Fibroblast of lung (primary cell): ENCODE data around the gene TPD52L1. TPM values are rescaled to one million over a fixed set of nuclear protein-coding genes. Genes with fewer than 3 reads are reported as not detected.

Experiments used
- DNase-seq, 2 donors: peaks; one replicate each; pipeline versions ENCODE4 v3.0.0 to v3.0.0-alpha.2; 2010; ENCODE audit warnings: low read depth in 2 of 2
- H2AFZ ChIP-seq: 2 replicates; pipeline ENCODE4 v1.5.1; 2012; ENCODE audit warnings: low read length, control low read depth, inconsistent platforms
- H3K27ac ChIP-seq: 2 replicates; pipeline ENCODE4 v1.5.1; 2011; ENCODE audit warnings: low read length, control low read depth; ENCODE audit not compliant: insufficient read depth
- H3K27me3 ChIP-seq: 2 replicates; pipeline ENCODE4 v1.5.1; 2011; ENCODE audit warnings: mild to moderate bottlenecking, low read length; ENCODE audit not compliant: control insufficient read depth, insufficient read depth
- H3K36me3 ChIP-seq: 2 replicates; pipeline ENCODE4 v1.5.1; 2011; ENCODE audit warnings: low read length; ENCODE audit not compliant: control insufficient read depth, insufficient read depth
- H3K4me1 ChIP-seq: 2 replicates; pipeline ENCODE4 v1.5.1; 2011; ENCODE audit warnings: low read length; ENCODE audit not compliant: control insufficient read depth, insufficient read depth; ENCODE audit errors: extremely low read depth
- H3K4me2 ChIP-seq: 2 replicates; pipeline ENCODE4 v1.5.1; 2011; ENCODE audit warnings: low read length, control low read depth; ENCODE audit not compliant: insufficient read depth; ENCODE audit errors: extremely low read depth
- H3K4me3 ChIP-seq, 4 experiments: fragments of 200-600 bp in 1 of 4; sonication (generic) in 1 of 4; replicated peaks in 1 of 4; 2 replicates each; pipeline ENCODE4 v1.5.1; 2011 to 2016; ENCODE audit warnings: low read length in 4 of 4, low read depth in 3 of 4, mild to moderate bottlenecking in 3 of 4, control low read depth in 2 of 4, inconsistent platforms in 1 of 4, mixed read lengths in 1 of 4; ENCODE audit not compliant: insufficient read depth in 1 of 4; ENCODE audit errors: control extremely low read depth in 1 of 4
- H3K79me2 ChIP-seq: 2 replicates; pipeline ENCODE4 v1.5.1; 2012; ENCODE audit warnings: mild to moderate bottlenecking, low read length, inconsistent platforms; ENCODE audit not compliant: control insufficient read depth, insufficient read depth
- H3K9ac ChIP-seq: 2 replicates; pipeline ENCODE4 v1.5.1; 2011; ENCODE audit warnings: mild to moderate bottlenecking, low read length, control low read depth; ENCODE audit not compliant: insufficient read depth
- H3K9me3 ChIP-seq: 2 replicates; pipeline ENCODE4 v1.5.1; 2012; ENCODE audit warnings: low read depth, low read length; ENCODE audit not compliant: control insufficient read depth, insufficient read depth
- H4K20me1 ChIP-seq: 2 replicates; pipeline ENCODE4 v1.5.1; 2011; ENCODE audit warnings: low read length; ENCODE audit not compliant: control insufficient read depth, insufficient read depth; ENCODE audit errors: extremely low read depth
- CTCF ChIP-seq, 2 donors: IDR thresholded peaks in 1 of 2; conservative IDR thresholded peaks in 1 of 2; 1 replicate in 1 of 2; 2 replicates in 1 of 2; pipeline ENCODE4 v1.5.1; 2011 to 2012; ENCODE audit warnings: low read length in 2 of 2, control low read depth in 1 of 2, inconsistent platforms in 1 of 2, low read depth in 1 of 2, mild to moderate bottlenecking in 1 of 2
- EZH2 ChIP-seq: IDR thresholded peaks from 2 replicates; pipeline ENCODE4 v1.5.1; 2012; ENCODE audit warnings: low read length, control low read depth, mild to moderate bottlenecking; ENCODE audit errors: missing control alignments
- polyA plus RNA-seq, 2 donors: library from polyadenylated mRNA; depleted of rRNA in 1 of 2; stranded (reverse) in 1 of 2; unstranded in 1 of 2; fragments of >200 nt; gene quantifications; 2 replicates each; pipeline ENCODE4 v1.2.1, GENCODE V29; 2011 to 2012; ENCODE audit warnings: missing spikeins in 1 of 2
- total RNA-seq: library from RNA; depleted of rRNA; stranded (reverse); fragments of >200 nt; gene quantifications from 2 replicates; pipeline ENCODE4 v1.2.1, GENCODE V29; 2014

The TPD52L1 gene
- total and polyA plus RNA-seq, 2 donors (not counting 1 experiment from before 2014, with no cell fraction given): 41.0 to 75.9 TPM

DNA sequence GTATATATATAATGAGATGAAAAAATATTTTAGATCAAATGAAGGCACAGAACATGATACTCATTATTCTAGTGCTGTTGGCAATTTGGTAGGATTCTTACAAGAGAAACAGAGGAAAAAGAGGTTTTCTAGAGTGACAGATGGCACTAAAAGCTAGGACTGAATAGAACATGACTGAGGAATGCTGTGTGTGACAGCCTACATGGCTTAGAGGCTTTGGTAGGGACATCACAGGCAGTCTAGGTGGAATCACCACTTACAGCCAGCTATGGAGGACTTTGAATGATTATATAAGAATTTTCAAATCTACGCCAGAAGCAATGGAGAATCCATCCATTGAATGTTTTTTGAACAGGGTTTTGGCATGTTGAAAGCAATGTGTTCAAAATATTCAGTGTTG is 52.8 kb downstream of the TPD52L1 start:
- no peaks in the 10 kb centered on the region for H4K20me1 ChIP-seq
- TF ChIP-seq CTCF (conservative IDR thresholded peaks at IDR 0.05 in 1 of 2, IDR thresholded peaks at IDR 0.05 in 1 of 2; ENCODE audit: low read depth in 1 of 2, low read length in 2 of 2) (no peak), EZH2 (no peak)
- no peak overlapping the region for H2AFZ ChIP-seq
- no peaks in the 10 kb centered on the region for H3K79me2 ChIP-seq
- no peak overlapping the region for H3K4me3 ChIP-seq
- H3K9ac ChIP-seq: no peak overlapping the region
- no peaks in the 10 kb centered on the region for H3K27me3 ChIP-seq
- peaks cover 6% of the 10 kb centered on the region for H3K4me1 ChIP-seq
- no peak for DNase-seq
- H3K27ac ChIP-seq: no peak overlapping the region
- no peak overlapping the region for H3K4me2 ChIP-seq
- no peaks in the 10 kb centered on the region for H3K36me3 ChIP-seq
- H3K9me3 ChIP-seq: no peaks in the 10 kb centered on the region

- H3K4me3 ChIP-seq: no peak overlapping the region
- no peaks in the 10 kb centered on the region for H3K4me1 ChIP-seq
- no peaks in the 10 kb centered on the region for H4K20me1 ChIP-seq
- H3K27ac ChIP-seq: no peak overlapping the region
- H2AFZ ChIP-seq: no peak overlapping the region
- H3K4me2 ChIP-seq: no peak overlapping the region
- peak; percentile 16 to 51 for DNase-seq
- no peak overlapping the region for H3K9ac ChIP-seq
- no peaks in the 10 kb centered on the region for H3K79me2 ChIP-seq
- no peaks in the 10 kb centered on the region for H3K36me3 ChIP-seq
- H3K27me3 ChIP-seq: no peaks in the 10 kb centered on the region
- TF ChIP-seq CTCF (conservative IDR thresholded peaks at IDR 0.05 in 1 of 2, IDR thresholded peaks at IDR 0.05 in 1 of 2; ENCODE audit: low read depth in 1 of 2, low read length in 2 of 2) (no peak), EZH2 (no peak)
- no peaks in the 10 kb centered on the region for H3K9me3 ChIP-seq
Measured at GRCh38 chr6:125207956-125208355, 54.4 kb downstream of the TPD52L1 start.

DNA sequence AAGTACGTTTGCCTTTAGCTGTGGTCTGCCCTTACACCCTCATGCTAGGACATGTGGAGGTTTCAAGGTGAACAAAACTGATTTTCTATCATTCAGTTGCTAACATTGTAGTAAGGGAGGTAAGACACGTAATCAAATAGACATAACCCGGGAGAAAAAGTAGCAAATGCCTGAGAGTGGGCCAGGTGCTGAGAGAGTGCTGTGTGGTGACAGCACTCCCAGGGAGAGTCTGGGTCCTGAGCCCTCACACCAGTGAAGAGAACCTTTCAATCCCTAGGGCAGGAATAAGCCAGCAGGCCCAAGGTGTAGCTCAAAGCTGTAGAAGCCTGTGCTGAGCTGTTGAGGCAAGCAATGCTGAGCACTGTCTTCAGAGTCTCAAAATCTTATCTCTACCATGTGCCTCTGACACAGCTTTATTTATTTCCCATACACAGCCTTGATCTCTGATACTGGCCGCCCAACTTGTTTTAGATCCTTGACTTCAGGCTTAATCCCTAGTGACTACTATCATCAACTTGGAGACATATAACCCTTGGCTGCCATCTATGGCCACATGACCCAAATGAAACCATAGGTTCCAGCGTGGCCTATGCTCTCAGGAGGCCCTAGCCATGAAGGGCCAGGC is 55.2 kb downstream of the TPD52L1 start:
- H3K27ac ChIP-seq: no peak overlapping the region
- no peak overlapping the region for H3K4me2 ChIP-seq
- H3K36me3 ChIP-seq: no peaks in the 10 kb centered on the region
- H3K27me3 ChIP-seq: no peaks in the 10 kb centered on the region
- no peaks in the 10 kb centered on the region for H3K4me1 ChIP-seq
- no peak for DNase-seq
- TF ChIP-seq EZH2 (no peak), CTCF (conservative IDR thresholded peaks at IDR 0.05 in 1 of 2, IDR thresholded peaks at IDR 0.05 in 1 of 2; ENCODE audit: low read depth in 1 of 2, low read length in 2 of 2) (no peak)
- no peak overlapping the region for H3K4me3 ChIP-seq
- no peak overlapping the region for H3K9ac ChIP-seq
- no peaks in the 10 kb centered on the region for H4K20me1 ChIP-seq
- no peaks in the 10 kb centered on the region for H3K9me3 ChIP-seq
- no peak overlapping the region for H2AFZ ChIP-seq
- H3K79me2 ChIP-seq: no peaks in the 10 kb centered on the region
